Measurements from ENCODE around the gene ATP1B4.

- TF ChIP-seq CTCF (IDR thresholded peaks at IDR 0.05) = no peak
- TF ChIP-seq ZFX (IDR thresholded peaks at IDR 0.05; ENCODE audit: borderline replicate concordance) = no peak
Measured at GRCh38 chrX:120372667-120373370, 10.9 kb downstream of the ATP1B4 start.
